ENCODE measurements around the gene HCN4.

The HCN4 gene

DNA sequence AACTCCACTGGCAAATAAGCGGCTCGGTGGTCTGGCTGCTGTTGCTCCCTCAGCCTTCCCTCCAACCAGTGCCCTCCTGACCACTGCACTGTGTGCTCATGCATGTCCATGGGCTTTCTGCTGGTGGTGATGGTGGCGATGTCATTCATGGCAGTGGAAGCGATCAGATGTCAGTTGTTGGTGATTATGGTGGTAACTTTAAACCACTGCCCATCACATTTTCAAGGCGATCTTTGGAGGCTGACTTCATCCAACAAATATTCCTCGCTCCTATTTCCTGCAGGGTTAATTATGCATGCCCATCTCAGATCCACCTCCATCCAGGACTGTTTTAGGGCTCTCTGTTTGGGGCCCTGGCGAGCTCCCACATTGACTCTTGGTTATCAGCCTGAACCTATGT, 13.4 kb upstream of the HCN4 start:
- no CpG with 5 or more reads among the region's 7 CpGs for WGBS (ENCODE audit: insufficient coverage, insufficient read length)

DNA sequence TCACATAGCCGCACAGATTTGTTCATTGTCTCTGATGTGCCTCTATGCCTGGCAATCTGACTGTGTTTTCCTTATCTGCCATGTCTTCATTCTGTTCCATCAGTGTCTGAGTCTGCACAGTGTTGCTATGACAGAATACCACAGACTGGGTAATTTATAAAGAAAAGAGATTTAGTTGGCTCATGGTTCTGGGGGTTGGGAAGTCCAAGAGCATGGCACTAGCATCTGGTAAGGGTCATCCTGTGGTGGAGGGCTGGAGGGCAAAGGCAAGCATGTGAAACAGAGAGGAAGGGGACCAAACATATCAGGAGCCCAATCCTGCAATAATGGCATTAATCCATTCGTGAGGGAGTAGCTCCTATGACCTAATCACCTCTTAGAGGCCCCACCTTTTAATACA, 11.9 kb upstream of the HCN4 start:
- Histone ChIP-seq H3K9me3 (ENCODE audit: control insufficient read depth, insufficient read depth, low read length) (no peaks in the 10 kb centered on the region), H3K27ac (ENCODE audit: low read length) (no peak overlapping the region), H3K4me3 (ENCODE audit: low read length) (no peak overlapping the region), H3K36me3 (ENCODE audit: control insufficient read depth, insufficient read depth, low read length) (no peaks in the 10 kb centered on the region), H3K27me3 (ENCODE audit: control insufficient read depth, insufficient read depth, low read length) (no peaks in the 10 kb centered on the region), H3K4me1 (ENCODE audit: control insufficient read depth, insufficient read depth, low read length) (0 out of 2 replicates have a peak, but pooled peaks cover under 1% of the 10 kb centered on the region)
- no peak for DNase-seq (ENCODE audit: low read depth, low spot score)
- WGBS (ENCODE audit: insufficient coverage, insufficient read length) = no CpG with 5 or more reads among the region's 2 CpGs

More for the DNA sequence above, 13.4 kb upstream of the HCN4 start:
- Histone ChIP-seq H3K27ac (ENCODE audit: low read length) (no peak overlapping the region), H3K4me1 (ENCODE audit: control insufficient read depth, insufficient read depth, low read length) (0 out of 2 replicates have a peak, but pooled peaks cover 1% of the 10 kb centered on the region), H3K27me3 (ENCODE audit: control insufficient read depth, insufficient read depth, low read length) (no peaks in the 10 kb centered on the region), H3K4me3 (ENCODE audit: low read length) (no peak overlapping the region), H3K9me3 (ENCODE audit: control insufficient read depth, insufficient read depth, low read length) (no peaks in the 10 kb centered on the region), H3K36me3 (ENCODE audit: control insufficient read depth, insufficient read depth, low read length) (no peaks in the 10 kb centered on the region)
- no peak for DNase-seq (ENCODE audit: low read depth, low spot score)

DNA sequence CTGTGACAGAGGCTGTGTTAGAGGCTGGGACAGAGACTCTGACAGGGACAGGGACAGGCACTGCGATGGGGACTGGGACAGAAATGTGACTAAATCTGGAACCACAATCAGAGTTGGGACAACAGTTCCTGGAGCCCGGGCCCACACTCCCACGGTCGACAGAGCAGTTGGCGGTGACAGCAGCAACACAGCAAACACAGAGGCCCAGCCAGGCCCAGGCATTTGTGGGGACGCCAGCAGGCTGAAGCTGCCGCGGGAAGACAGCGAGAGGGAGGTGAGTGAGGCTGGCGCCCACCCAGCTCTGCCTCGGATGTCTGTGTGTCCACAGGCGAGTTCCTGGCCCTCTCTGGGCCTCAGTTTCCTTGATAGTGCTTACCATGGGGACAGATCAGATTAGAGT, 9.3 kb upstream of the HCN4 start:
- H3K9me3 ChIP-seq (ENCODE audit: control insufficient read depth, insufficient read depth, low read length) = no peaks in the 10 kb centered on the region
- H3K4me3 ChIP-seq (ENCODE audit: low read length) = no peak overlapping the region
- no peak overlapping the region for H3K27ac ChIP-seq (ENCODE audit: low read length)
- no peak for DNase-seq (ENCODE audit: low read depth, low spot score)
- no peaks in the 10 kb centered on the region for H3K27me3 ChIP-seq (ENCODE audit: control insufficient read depth, insufficient read depth, low read length)
- peaks cover 4% of the 10 kb centered on the region; the same call in 1 of the 2 replicates for H3K4me1 ChIP-seq (ENCODE audit: control insufficient read depth, insufficient read depth, low read length)
- no CpG with 5 or more reads among the region's 12 CpGs for WGBS (ENCODE audit: insufficient coverage, insufficient read length)
- H3K36me3 ChIP-seq (ENCODE audit: control insufficient read depth, insufficient read depth, low read length) = no peaks in the 10 kb centered on the region

DNA sequence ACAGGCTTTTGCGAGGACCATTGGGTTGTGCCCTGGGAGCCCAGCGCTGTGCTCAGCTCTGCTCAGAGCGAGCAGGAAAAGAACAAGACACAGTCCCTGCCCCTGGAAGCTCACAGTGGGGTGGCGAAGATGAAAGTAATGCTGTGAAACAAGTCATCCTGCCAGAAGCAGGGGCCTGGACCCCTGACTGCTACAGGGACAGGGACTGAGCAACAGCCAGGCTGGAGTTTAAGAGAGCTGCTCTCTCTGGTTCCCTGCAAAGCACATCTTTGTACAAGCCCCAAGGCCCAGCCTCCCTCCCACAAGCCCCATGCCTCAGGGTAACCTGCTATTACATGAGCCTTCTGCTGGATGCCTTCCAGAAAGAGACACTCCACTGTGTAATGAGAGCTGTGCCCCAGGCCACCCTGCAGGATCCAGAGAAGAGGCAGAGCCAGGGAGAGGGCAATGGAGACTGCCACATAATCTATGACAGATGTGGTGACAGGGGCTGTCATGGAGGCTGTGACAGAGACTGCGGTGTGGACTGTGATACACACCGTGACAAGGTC, 7.1 kb upstream of the HCN4 start:
- no peak overlapping the region for H3K27ac ChIP-seq (ENCODE audit: low read length)
- H3K36me3 ChIP-seq (ENCODE audit: control insufficient read depth, insufficient read depth, low read length) = no peaks in the 10 kb centered on the region
- no peaks in the 10 kb centered on the region for H3K9me3 ChIP-seq (ENCODE audit: control insufficient read depth, insufficient read depth, low read length)
- no CpG with 5 or more reads among the region's 6 CpGs for WGBS (ENCODE audit: insufficient coverage, insufficient read length)
- H3K4me1 ChIP-seq (ENCODE audit: control insufficient read depth, insufficient read depth, low read length) = peaks cover 5% of the 10 kb centered on the region; the same call in 1 of the 2 replicates
- no peaks in the 10 kb centered on the region for H3K27me3 ChIP-seq (ENCODE audit: control insufficient read depth, insufficient read depth, low read length)
- no peak overlapping the region for H3K4me3 ChIP-seq (ENCODE audit: low read length)
- DNase-seq (ENCODE audit: low read depth, low spot score) = no peak

DNA sequence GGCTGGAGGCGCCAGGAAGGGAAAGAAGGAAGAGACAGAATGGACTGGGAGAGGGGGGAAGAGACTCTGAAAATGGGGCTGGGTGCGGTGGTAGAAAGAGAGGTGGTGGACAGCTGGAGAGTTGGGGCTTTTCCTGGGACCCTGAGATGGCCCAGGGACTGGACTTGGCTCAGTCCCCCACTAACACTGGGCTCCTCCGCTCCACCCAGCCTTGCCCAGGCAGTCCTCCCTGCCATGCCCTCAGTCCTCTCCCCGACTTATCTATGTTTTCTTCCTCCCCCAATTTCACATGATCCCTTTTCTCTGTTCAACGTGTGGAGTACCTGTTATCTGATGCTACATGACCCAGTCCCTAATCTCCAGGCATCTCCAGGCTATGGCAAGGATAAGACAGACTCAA, 6.3 kb upstream of the HCN4 start:
- H3K27ac ChIP-seq (ENCODE audit: low read length) = no peak overlapping the region
- no peaks in the 10 kb centered on the region; the same call in 1 of the 2 replicates for H3K27me3 ChIP-seq (ENCODE audit: control insufficient read depth, insufficient read depth, low read length)
- no peak overlapping the region for H3K4me3 ChIP-seq (ENCODE audit: low read length)
- WGBS (ENCODE audit: insufficient coverage, insufficient read length) = no CpG with 5 or more reads among the region's 5 CpGs
- no peaks in the 10 kb centered on the region for H3K9me3 ChIP-seq (ENCODE audit: control insufficient read depth, insufficient read depth, low read length)
- no peaks in the 10 kb centered on the region for H3K36me3 ChIP-seq (ENCODE audit: control insufficient read depth, insufficient read depth, low read length)
- no peak for DNase-seq (ENCODE audit: low read depth, low spot score)
- H3K4me1 ChIP-seq (ENCODE audit: control insufficient read depth, insufficient read depth, low read length) = peaks cover 8% of the 10 kb centered on the region

DNA sequence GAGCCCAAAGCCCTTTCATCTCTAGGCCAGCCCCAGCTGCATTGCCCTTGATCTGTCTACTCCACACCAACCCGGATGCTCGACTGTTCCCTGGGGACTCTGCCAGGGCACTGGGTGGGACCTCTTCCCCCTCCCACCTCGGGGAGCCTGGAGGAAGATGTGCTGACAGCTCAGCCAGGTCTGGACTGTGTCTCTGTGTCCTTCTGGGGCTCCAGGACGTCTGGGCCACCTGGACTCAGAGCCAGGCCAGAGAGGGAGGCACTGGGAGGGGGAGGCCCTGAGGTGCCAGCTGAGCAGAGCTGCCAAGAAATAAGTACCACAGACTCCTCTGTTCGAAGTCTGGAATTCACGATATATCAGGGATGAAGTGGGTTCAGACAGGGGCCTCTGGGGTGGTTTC, 5.8 kb upstream of the HCN4 start:
- Histone ChIP-seq H3K27me3 (ENCODE audit: control insufficient read depth, insufficient read depth, low read length) (peaks cover 2% of the 10 kb centered on the region; the same call in 1 of the 2 replicates), H3K4me3 (ENCODE audit: low read length) (no peak overlapping the region), H3K4me1 (ENCODE audit: control insufficient read depth, insufficient read depth, low read length) (peaks cover 10% of the 10 kb centered on the region), H3K36me3 (ENCODE audit: control insufficient read depth, insufficient read depth, low read length) (no peaks in the 10 kb centered on the region), H3K27ac (ENCODE audit: low read length) (no peak overlapping the region), H3K9me3 (ENCODE audit: control insufficient read depth, insufficient read depth, low read length) (no peaks in the 10 kb centered on the region)
- no CpG with 5 or more reads among the region's 6 CpGs for WGBS (ENCODE audit: insufficient coverage, insufficient read length)
- DNase-seq (ENCODE audit: low read depth, low spot score) = no peak

DNA sequence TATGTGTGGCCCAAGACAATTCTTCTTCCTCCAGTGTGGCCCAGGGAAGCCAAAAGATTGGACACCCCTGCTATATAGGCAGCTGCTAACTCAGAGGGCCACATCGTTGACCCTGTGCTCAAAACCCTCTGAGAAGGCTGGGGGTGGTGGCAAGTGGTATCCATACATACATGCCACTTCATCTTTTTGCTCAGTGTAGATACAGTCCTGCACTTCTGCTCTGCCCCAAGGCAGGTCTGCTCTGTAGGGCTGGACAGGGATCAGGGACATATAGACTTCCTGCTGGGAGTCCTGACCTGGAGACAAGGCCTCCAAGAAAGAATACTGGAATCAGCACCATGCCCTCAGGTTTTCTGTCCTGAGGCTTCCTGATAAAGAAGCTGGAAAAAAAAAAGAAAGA, 4.5 kb upstream of the HCN4 start:
- Histone ChIP-seq H3K4me3 (ENCODE audit: low read length) (no peak overlapping the region), H3K9me3 (ENCODE audit: control insufficient read depth, insufficient read depth, low read length) (no peaks in the 10 kb centered on the region), H3K36me3 (ENCODE audit: control insufficient read depth, insufficient read depth, low read length) (no peaks in the 10 kb centered on the region), H3K27me3 (ENCODE audit: control insufficient read depth, insufficient read depth, low read length) (peaks cover 2% of the 10 kb centered on the region; the same call in 1 of the 2 replicates), H3K27ac (ENCODE audit: low read length) (no peak overlapping the region), H3K4me1 (ENCODE audit: control insufficient read depth, insufficient read depth, low read length) (peaks cover 10% of the 10 kb centered on the region)
- WGBS (ENCODE audit: insufficient coverage, insufficient read length) = no CpG with 5 or more reads among the region's 1 CpG
- no peak for DNase-seq (ENCODE audit: low read depth, low spot score)

DNA sequence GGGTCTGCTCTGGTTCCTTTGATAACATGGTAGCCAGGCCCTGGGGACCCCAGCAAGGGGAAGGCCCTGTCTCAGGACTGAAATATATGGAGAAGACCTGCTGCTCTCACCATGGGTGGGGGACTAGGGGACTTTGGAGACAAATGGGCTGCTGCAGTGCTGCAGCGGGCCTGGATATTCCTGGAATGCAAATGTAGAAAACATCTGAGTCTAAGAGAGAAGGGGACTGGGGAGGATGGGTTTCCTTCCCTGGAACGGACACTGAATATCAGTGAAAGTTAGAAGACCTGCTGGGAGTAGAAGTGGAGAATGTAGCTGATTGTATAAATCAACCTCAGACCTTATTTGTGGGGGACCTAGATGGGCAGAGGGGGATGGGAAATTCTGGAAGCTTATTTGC, 3.1 kb upstream of the HCN4 start:
- no CpG with 5 or more reads among the region's 2 CpGs for WGBS (ENCODE audit: insufficient coverage, insufficient read length)
- H3K36me3 ChIP-seq (ENCODE audit: control insufficient read depth, insufficient read depth, low read length) = no peaks in the 10 kb centered on the region; the same call in 1 of the 2 replicates
- no peaks in the 10 kb centered on the region for H3K9me3 ChIP-seq (ENCODE audit: control insufficient read depth, insufficient read depth, low read length)
- peaks cover 6% of the 10 kb centered on the region; the same call in 1 of the 2 replicates for H3K27me3 ChIP-seq (ENCODE audit: control insufficient read depth, insufficient read depth, low read length)
- H3K4me1 ChIP-seq (ENCODE audit: control insufficient read depth, insufficient read depth, low read length) = peaks cover 13% of the 10 kb centered on the region
- H3K27ac ChIP-seq (ENCODE audit: low read length) = no peak overlapping the region
- H3K4me3 ChIP-seq (ENCODE audit: low read length) = no peak overlapping the region
- DNase-seq (ENCODE audit: low read depth, low spot score) = no peak

DNA sequence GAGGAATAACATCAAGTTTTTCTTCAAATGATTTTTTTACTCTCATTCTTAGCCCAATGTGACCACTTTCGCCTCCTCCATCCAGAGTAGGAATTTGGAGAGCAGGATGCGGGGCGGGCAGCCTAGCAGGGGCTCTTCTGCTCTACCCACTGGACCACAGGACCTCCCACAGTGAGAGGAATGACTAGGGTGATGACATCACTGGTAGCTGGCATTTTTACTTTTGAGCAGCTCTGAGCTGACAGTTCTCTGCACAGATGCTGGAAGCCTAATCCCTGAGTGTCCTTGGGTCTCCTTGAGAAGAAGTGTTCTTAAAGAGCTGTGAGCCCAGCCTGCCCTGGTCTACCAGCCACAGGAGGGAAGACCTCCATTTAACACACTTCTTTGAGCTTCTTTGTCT, 1.4 kb upstream of the HCN4 start:
- WGBS (ENCODE audit: insufficient coverage, insufficient read length) = no CpG with 5 or more reads among the region's 3 CpGs
- H3K4me3 ChIP-seq (ENCODE audit: low read length) = no peak overlapping the region
- H3K27me3 ChIP-seq (ENCODE audit: control insufficient read depth, insufficient read depth, low read length) = peaks cover 7% of the 10 kb centered on the region; the same call in 1 of the 2 replicates
- no peaks in the 10 kb centered on the region; the same call in 1 of the 2 replicates for H3K36me3 ChIP-seq (ENCODE audit: control insufficient read depth, insufficient read depth, low read length)
- peaks cover 13% of the 10 kb centered on the region for H3K4me1 ChIP-seq (ENCODE audit: control insufficient read depth, insufficient read depth, low read length)
- no peaks in the 10 kb centered on the region for H3K9me3 ChIP-seq (ENCODE audit: control insufficient read depth, insufficient read depth, low read length)
- no peak for DNase-seq (ENCODE audit: low read depth, low spot score)
- H3K27ac ChIP-seq (ENCODE audit: low read length) = no peak overlapping the region

DNA sequence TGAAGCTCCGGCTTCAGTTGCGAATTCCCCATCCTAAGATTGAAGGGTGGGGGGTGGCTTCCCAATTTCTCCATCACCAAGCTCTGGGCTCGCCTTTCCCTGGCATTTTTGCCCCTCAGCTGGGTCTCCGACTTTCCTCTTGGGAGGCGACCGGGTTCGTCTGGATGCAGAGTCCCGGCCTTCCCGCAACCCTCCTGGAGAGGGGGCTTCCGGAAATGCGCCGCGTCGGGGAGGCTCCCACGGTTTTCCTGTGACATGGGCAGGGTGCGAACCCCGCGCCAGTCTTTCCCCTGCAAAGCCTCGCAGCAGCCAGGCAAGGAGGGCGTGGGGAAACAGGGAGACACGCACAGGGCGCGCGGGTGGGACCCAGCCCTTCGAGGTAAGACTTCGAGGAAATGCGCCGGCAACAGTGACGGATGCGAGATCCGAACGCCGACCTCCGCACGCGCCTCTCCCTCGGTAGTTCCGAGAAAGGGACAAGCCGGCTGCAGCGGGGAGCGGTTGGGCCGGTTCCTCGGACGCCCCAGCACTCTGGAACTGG, 466 bp upstream of the HCN4 start:
- H3K4me3 ChIP-seq (ENCODE audit: low read length) = peak overlapping the region; percentile 82; the same call in 1 of the 2 replicates
- no peak overlapping the region for H3K27ac ChIP-seq (ENCODE audit: low read length)
- DNase-seq (ENCODE audit: low read depth, low spot score) = no peak
- WGBS (ENCODE audit: insufficient coverage, insufficient read length) = no CpG with 5 or more reads among the region's 44 CpGs
- H3K9me3 ChIP-seq (ENCODE audit: control insufficient read depth, insufficient read depth, low read length) = no peaks in the 10 kb centered on the region
- H3K36me3 ChIP-seq (ENCODE audit: control insufficient read depth, insufficient read depth, low read length) = no peaks in the 10 kb centered on the region; the same call in 1 of the 2 replicates
- H3K27me3 ChIP-seq (ENCODE audit: control insufficient read depth, insufficient read depth, low read length) = peaks cover 7% of the 10 kb centered on the region; the same call in 1 of the 2 replicates
- peaks cover 13% of the 10 kb centered on the region for H3K4me1 ChIP-seq (ENCODE audit: control insufficient read depth, insufficient read depth, low read length)
